HG02970 (cell line): Measurements from ENCODE around the gene DNAJC28.
"Not testable (repeated sequence)": the region's sequence is repeated elsewhere in the genome, so short reads cannot be mapped to it uniquely, and the experiment has no call there.

ENCODE experiments used
- ATAC-seq: cut with Tn5 transposase; IDR thresholded peaks from one replicate; pipeline ENCODE4 v1.9.1; 2021; ENCODE audit warnings: mild to moderate bottlenecking, moderate library complexity, moderate number of reproducible peaks; ENCODE audit not compliant: unreplicated experiment, low FRiP score

Gene DNAJC28

DNA sequence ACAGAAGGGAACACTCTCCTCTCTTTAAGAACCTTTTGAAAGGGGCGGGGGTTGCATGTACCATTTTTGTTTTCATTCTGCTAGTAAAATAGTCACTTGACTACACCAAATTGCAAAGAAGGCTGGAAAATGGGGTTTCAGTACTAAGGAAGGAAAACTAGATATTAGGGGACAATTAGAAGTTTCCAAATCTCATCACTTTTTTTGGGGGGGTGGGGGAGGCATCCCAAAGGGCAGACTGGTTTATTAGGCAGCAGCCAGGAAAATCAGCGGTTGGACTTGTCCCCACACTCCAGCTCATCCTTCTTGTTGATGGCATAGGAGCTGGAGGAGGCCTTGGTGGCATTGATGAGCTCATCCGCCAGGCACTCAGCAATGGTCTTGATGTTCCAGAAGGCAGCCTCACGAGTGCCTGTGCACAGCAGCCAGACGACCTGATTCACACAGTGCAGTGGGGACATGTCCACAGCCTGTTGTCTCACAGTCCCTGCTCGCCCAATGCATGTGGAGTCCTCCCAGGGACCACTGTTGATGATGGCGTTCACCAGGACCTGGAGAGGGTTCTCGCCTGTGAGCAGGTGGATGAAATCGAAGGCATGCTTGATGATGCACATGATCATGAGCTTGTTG is 10.1 kb downstream of the DNAJC28 start:
- ATAC-seq, result no peak

DNA sequence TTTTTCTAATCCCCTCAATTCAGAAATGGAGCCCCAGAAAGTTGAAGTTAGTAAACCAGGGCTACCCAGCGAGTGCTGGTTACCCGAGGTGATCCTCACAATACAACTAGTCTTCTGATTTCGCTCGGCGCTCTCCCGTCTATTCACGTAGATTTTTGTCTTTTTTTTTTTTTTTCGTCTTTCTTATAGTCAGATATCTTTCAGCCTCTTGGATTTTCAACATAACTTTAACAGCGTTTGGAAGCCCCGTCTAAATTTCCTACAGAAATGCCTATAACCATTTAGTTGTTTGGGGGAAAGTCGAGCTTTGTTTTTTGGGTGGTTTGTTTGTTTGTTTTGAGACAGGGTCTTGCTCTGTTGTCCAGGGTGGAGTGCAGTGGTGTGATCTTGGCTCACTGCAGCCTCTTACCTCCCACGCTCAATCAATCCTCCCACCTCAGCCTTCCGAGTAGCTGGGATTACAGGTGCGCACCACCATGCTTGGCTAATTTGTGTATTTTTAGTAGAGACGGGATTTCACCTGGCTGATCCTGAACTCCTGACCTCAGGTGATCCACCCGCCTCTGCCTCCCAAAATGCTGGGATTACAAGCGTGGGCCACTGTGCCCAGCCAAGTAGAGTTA is 10.9 kb downstream of the DNAJC28 start:
- ATAC-seq, result no peak

DNA sequence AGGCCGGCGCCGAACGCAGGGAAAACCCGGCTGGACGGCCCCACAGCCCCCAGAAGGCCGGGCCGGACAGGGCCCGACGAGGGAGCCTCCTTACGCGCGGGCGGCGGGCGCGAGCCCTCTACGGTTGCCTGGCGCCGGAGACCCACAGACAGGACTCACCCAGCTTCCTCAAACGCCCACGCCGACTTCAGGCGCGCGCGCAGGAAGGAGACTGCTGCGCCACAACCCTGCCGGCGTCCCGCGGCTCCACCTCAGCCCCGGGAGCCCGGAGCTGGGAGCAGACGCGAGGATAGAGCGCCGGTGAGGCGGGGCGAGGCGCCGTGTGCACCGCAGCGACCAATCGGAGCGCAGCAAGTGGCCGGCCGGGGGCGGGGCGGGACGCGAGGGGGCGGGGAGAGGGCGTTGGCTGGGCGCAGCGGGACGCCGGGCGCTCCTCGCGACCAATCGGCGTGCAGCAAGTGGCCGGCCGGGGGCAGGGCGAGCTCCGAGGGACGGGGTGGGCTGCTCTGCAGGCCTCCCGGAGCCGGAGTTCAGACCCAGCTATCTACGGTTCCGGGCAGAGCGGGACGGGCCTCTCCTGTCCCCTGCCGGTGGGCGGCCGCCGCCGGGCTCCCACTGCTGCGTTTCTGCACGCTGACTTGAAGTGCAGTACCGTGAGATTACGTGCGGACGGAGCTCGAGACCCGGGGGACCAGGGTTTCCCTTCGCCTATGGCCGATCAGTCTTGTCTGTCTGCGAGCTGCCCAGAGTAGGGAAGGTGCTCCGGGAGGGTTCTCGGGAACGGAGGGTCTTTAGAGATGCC is 11.6 kb downstream of the DNAJC28 start, which contains the start of gene TMEM50B:
Gene TMEM50B, minus strand, starts transcription at position 296 of the 802 bp plus-strand sequence. CDS start 11,089 bp downstream, outside the sequence.
- ATAC-seq, result peak; percentile 89

DNA sequence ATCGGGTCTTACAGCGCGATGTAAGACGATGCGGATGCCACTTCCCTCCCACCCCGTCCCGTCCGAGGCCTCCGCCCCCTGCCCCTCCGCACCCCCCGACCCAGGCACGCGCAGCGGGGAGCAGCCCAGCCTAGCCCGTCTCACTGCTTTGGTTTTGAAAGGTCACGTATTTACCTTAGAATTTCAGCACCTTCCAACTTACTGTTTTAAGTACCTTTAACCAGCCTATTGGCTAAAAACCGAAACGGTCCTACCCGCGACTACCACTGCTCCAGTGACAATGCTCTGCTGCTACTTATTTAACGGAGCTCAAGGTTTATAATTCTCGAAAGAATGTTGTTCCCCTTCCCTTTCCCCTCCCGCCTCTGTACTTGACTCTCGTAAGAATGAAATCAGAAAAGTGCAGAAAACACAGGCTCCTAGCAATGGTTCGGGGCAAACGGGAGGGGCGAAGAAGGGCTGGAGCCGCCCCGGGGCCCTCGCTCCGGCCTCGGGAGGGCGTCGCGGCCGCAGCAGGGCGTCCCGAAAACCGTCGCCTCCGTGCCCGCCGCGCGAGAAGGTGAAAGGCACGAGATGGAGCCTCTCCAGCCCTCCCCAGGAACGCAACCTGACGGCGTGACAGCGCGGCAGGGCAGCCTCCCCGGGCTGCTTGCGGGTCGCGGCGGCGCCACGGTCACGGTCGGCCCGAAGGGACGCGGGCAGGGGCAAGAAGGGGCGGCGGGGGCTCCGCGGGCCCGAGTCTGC is 12.4 kb downstream of the DNAJC28 start:
- ATAC-seq, result no peak

DNA sequence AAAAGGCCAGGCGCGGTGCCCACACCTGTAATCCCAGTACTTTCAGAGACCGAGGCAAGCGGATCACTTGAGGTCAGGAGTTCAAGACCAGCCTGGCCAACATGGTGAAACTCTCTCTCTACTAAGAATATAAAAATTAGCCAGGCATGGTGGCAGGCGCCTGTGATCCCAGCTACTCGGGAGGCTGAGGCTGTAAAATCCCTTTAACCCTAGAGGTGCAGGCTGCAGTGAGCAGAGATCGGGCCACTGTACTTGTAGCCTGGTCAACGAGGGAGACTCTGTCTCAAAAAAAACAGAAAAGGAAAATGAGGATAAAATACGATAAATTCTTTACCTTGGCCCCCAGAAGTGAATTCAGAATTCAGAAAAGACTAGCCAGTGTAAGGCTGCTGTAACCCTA is 13.3 kb downstream of the DNAJC28 start:
- no peak for ATAC-seq

DNA sequence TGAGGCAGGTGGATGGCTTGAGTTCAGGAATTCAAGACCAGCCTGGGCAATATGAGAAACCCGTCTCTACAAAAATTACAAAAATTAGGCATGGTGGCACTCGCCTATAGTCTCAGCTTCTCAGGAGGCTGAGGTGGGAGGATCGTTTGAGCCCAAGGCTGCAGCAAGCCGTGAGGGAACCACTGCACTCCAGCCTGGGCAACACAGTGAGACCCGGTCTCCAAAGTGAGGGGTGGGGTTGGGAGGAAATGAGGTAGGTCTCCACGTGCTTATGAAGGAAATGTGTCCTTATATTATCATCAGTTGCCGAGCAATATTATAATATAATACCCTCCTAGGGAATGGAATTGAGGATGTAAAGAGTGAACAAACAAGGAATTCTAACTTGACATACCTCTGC is 14.4 kb downstream of the DNAJC28 start:
- ATAC-seq, result no peak

DNA sequence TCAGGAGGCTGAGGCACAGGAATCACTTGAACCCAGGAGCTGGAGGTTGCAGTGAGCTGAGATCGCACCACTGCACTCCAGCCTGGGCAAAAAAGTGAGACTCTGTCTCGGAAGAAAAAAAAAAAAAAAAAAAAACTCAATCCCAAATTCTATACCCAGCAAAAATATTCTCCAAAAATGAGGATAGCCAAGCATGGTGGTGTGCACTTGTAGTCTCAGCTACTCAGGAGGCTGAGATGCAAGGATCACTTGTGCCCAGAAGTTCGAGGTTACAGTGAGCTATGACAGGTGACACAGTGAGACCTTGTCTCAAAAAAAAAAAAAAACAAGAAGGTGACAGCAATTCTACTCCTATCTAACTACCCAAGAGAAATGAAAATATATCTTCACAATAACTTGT is 18.2 kb downstream of the DNAJC28 start:
- ATAC-seq, result no peak

DNA sequence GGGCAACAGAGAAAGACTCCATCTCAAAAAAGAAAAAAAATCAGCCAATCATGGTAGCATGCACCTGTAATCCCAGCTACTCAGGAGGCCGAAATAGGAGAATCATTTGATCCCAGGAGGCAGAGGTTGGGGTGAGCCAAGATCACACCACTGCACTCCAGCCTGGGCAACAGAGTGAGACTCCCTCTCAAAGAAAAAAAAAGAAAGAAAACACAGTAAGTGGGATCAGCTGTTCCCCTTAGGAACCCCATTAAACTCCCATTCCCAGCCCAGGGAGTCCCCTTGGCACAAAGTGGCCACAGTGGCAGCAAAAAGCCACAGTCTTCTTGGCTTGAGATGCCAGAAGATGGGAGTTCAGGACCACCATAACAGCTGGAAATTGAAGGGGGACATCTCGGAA is 20.8 kb downstream of the DNAJC28 start:
- ATAC-seq, result no peak

DNA sequence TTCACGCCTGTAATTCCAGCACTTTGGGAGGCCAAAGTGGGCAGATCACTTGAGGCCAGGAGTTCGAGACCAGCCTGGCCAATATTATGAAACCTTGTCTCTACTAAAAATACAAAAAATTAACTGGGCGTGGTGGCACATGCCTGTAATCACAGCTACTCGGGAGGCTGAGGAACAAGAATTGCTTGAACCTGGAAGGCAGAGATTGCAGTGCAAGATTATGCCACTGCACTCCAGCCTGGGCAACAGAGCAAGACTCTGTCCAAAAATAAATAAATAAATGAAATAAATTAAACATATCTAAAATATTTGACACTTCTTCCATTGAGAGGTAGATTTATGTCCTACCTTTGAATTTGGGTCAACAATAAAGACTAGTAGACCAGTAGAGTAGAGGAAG is 22.3 kb downstream of the DNAJC28 start:
- ATAC-seq, result not testable (repeated sequence)

DNA sequence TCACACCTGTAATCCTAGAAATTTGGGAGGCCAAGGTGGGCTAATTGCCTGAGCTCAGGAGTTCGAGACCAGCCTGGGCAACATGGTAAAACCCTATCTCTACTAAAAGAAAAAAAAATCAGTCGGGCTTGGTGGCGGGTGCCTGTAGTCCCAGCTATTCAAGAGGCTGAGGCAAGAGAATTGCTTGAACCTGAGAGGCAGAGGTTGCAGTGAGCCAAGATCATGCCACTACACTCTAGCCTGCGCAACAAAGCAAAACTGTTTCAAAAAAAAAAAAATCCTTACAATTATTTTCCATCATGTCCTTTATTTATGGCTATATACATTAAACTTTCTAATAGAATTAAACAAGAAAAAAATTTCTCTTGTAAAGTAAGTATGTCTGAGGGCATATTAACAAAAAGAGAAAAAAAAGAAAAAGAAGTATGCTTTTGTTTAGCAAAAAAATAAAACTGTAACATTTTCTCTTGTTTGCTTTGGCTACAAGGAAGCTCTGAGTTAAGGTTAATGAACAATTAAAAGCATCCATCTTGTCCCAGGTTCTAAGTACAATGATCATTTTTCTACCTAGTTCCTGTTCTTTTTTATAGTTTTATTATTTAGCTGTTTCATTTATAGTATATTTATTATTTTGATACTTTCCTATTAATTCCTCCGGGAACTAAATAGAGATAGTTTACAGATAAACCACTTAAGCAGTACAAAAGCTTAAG is 29.8 kb downstream of the DNAJC28 start:
- ATAC-seq, result no peak

DNA sequence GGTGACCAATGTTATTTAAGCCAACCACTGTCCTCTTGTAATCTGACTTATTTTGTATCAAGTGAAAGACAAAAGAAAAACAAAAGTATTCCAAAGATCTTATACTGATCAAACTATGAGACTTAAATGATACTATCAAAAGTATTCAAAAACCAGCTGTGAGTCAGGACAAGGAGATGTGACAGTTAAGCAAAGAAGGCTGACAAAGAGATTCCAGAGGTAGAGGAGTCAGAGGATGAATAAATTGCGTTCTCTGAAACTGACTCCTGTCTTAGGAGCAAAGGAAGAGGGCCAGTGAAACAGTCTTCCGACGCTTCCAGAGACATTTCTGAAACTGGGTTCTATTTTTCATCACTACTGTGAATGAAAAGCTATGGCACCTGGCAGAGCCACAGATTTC is 32.7 kb downstream of the DNAJC28 start:
- no peak for ATAC-seq

DNA sequence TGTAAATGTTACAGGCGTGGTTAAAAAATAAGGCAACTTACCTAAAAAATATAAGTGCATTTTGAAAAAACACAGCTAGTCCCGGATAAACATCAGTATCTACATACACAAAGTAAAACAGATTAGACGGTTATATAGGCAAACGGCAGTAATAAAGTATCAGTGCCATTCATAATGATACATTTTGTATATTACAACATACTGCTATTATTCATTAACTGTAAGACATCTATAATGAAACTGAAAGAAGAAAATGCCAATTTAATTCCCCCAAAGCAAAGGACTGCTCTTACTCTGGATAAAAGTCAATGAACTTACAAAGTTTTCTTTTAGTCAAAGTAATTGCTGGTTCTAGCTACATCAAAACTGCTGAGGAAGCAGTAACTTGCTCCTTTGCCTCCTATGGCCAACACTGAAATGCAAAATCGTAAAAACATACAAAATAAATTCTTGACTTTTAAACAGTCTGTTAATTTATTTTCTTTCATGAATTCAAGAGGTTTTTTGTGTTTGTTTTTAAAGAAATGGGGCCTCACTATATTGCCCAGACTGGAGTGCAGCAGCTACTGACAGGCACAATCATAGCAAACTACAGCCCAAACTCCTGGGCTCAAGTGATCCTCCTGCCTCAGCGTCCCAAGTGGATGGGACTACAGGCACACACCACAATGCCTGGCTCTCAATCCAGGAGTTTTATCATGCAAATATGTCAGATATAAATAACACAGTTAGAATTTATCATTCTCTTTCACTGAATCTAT is 35.6 kb downstream of the DNAJC28 start:
- ATAC-seq, result no peak

DNA sequence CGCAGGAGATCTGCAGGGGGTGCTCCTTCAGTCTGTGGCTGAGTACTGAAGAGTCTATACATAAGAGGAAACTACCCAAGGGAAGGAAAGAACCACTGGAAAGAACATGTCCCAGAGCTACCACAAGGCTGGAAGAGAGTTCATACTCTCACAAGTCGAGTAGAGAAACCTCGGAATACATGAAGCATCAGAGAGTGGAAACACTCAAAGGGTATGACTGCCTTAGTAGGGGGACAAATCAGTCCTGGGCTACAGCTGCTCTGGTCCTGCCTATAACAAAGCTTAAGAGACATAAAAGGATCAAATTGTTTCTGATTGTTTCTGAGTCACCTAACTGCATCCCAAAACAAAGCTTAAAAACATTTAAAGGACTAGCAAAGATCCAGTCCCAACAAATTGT is 39.2 kb downstream of the DNAJC28 start:
- ATAC-seq, result no peak

DNA sequence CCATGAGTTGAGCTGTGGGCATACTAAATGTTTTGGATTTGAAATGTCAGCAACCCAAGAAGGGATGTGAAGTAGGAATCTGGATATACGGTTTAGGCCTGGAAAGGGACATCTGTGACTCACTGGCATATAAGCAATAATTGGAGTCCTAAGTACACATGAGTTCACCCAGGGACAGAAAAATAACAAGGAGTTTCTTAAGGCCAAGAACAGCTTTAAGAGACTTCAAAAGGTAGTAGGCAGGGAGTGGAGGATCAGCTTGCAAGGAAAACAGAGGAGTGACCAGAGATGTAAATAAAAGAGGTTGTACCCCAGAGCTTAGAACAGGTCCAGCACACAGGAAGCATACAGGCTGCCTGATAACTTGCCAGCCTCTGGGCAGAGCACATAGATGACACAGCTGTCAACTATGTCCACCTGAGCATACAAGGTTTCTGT is 39.9 kb downstream of the DNAJC28 start:
- ATAC-seq, result no peak

DNA sequence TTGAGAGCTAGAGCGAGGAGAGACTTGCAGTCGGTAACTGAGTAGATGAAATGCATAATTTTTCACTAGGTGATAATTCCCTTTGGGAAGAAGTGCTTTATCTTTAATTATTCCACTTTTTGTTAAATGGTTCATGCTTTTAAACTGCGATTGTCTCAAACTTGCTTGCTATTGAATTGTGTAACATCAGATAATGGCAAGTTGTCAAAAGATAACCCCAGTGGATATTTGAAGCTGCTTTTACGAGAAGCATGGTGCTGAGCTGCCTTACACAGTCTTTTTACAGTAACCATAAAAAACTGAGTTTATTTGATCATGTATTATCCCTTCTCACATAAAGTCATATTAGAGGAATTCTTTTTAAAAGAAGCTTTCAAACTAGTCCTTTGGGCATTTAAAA is 41.9 kb downstream of the DNAJC28 start:
- ATAC-seq, result no peak

DNA sequence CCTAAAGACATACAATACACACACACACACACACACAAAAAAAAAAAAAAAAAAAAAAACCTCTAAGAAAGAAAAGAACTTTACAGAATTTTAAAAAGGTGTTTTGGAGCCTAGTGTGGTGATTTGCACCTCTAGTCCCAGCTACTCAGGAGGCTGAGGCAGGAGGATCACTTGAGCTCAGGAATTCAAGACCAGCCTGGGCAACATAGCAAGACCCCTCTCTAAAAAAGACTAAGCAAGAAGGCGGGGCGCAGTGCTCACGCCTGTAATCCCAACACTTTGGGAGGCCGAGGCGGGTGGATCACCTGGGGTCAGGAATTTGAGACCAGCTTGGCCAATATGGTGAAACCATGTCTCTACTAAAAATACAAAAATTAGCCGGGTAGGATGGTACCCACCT is 44.9 kb downstream of the DNAJC28 start:
- ATAC-seq, result not testable (repeated sequence)

DNA sequence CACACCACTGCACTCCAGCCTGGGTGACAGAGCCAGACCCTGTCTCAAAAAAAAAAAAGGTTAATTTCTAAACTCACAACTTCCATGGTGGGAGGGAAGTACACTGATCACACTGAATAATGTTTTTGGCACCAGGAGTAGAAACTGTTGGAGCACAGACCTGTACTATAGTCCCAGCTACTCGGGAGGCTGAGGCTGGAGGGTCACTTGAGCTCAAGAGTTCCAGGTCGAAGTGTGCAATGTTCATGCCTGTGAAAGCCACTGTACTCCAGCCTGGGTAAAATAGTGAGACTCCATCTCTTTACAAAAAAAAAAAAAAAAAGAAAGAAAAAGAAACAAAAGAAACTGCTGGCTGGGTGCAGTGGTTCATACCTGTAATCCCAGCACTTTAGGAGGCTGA is 47.0 kb downstream of the DNAJC28 start:
- ATAC-seq, result no peak

DNA sequence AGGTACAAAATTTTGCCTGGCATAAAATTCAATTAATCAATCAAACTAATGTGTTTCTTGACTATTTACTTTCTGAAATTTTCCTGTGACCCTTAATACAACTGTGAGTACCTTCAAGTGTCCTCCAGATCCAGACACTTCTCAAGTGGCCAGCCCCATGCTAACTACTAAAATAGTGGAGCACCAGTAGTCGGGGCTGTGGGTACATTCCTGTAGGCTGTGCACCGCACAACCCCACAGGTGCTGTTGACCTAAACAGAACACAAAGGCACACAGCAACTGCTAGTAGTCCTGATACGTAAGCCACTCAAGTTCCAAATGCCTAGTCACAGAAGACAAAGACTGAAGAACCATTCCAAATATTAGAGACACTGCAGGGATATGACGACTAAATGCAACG is 48.3 kb downstream of the DNAJC28 start:
- no peak for ATAC-seq
